Measurements from ENCODE around the gene VARS2.
A peak's percentile ranks its signal among the peaks of the same experiment; 100 is the strongest.
"Not testable (repeated sequence)": the region's sequence is repeated elsewhere in the genome, so short reads cannot be mapped to it uniquely, and the experiment has no call there.

The VARS2 gene

DNA sequence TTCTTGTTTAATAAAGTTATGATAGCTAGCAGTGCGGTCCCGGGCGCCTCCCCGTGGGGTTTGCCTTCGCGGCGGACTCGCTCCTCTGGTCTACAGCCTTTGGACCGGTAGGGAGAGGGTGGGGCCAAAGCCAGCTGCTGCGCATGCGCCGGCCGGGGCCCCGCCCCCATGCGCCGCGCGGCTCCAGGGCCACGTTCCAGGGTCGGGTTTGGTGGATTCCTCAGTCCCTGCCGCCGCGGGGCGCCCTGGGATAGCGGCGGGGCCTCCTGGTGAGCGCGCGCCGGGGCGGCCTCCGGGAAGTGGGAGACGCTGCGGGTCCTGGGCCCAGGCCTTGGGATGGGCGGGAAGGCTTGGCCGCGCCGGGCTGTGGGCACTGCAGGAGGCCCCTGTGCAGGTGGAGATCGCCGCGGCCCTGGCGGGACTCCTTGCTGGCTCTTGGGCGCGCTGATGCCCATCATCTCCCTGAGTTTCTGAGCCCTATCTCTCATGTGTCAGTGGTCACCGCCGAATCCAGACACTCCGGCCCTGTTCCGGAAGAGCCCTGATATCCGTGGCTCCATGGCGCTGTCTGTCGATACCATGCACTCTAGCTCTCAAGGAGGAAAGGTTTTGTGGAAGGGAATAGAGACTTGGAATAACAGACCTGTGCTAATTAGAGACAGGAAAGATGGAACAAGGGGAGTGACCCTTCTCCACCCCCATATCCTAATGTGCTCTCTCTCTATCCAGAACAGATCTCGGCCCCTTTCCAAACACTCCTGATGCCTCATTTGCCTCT is at the start of gene VARS2:
Gene VARS2, plus strand, starts transcription at position 163 of the 778 bp plus-strand sequence. Its CDS starts 599 bp downstream, at position 762.
- peak; percentile 82 for DNase-seq

DNA sequence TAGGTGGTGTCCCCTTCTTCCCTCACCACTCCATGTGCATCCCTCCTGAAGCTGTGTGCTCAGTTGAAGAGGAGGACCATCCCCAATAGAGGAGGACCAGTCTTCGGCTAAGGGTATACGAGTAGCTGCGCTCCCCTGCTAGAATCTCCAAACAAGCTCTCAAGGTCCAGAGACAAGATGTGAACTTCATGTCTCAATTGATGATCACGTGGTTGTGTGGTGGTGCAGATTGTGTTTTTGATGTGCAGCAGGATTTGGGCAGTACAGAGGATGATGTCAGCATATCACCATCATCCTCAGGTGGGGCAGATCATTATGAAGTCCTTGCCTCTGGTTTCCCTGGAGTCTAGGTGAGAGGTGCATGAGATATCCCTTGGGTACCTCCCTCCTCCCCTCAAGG is 49.7 kb upstream of the VARS2 start:
- no peak for DNase-seq

DNA sequence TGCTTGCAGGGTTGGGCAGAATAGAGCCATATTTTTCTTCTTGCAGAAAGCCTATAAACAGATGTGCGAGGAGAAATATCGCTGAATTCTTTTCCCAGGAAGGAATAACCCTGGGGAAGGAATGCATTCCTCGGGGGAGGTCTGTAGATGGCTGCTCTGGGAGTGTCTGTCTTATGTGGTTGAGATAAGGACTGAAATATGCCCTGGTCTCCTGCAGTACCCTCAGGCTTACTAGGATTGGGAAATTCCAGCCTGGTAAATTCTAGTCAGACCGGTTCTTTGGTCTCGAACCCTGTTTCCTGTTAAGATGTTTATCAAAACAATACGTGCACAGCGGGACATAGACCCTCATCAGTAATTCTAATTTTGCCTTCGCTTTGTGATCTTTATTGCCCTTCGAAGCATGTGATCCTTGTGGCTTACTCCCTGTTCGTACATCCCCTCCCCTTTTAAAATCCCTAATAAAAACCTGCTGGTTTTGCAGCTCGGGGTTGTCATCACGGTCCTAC is 44.7 kb upstream of the VARS2 start:
- not testable (repeated sequence) for DNase-seq

DNA sequence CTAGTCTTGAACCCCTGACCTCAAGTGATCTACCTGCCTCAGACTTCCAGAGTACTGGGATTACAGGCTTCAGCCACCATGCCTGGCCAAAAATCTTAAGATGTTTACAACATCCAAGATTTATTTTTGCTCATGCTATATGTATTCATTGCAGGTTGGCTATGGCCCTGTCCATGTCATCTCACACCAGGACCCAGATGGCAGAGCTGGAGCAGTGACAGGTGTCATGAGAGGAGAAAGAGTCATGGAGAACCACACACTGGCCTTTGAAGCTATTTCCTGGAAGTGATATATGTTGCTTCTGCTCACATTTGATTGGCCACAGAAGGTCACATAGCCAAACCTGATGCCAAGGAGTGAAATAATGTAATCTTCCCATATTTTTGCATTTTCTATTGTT is 43.5 kb upstream of the VARS2 start:
- DNase-seq = no peak

DNA sequence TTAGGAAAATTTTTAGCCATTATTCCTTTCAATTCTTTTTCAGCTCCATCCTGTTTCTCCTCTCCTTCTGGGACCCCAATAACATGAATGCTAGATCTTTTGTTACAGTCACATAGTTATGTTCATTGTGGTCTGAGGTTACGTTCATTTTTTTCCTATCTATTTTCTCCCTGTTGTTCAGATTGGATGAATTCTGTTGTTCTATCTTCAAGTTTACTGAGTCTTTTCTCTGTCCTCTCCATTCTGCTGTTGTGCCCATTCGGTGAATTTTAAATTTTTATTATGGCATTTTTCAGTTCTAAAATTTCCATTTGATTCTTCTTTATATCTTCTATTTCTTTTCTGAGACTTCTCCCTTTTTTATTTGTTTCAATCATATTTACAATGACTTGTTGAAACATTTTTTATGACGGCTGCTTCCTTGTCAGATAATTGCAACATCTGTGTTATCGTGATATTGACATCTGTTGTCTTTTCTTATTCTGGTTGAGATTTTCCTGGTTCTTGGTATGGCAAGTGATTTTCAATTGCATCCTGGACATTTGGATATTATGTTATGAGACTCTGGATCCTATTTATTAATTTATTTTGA is 42.4 kb upstream of the VARS2 start:
- DNase-seq = no peak

DNA sequence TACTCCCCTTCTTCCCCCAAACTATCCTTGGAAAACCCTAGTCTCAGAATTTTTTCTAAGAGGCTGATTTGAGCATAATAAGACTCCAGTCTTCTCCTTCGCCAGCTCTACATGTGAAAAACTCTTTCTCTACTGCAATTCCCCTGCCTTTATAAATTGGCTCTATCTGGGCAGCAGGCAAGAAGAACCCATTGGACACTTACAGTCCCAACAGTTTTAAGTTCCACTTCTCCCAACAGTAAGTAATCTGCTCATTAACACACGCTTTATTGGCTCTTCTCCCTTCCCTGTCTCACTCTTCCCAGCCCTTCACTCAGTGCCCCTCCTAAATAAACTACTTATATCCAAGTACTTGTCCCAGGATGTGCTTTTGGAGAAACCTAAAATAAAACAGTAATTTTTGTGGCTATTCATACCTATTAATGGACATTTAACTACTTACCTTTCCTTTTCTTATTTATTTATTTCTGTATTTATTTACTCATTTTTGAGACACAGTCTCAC is 40.8 kb upstream of the VARS2 start:
- DNase-seq = no peak

DNA sequence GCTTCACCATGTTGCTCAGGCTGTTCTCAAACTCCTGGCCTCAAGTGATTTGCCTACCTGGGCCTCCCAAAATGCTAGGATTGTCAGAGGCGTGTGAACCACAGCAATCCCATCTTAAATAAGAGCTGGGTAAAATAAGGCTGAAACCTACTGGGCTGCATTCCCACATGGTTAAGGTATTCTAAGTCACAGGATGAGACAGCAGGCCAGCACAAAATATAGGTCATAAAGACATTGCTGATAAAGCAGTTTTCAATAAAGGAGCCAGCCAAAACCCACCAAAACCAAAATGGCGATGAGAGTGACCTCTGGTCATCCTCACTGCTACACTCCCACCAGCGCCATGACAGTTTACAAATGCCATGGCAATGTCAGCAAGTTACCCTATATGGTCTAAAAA is 40.2 kb upstream of the VARS2 start:
- DNase-seq = not testable (repeated sequence)

DNA sequence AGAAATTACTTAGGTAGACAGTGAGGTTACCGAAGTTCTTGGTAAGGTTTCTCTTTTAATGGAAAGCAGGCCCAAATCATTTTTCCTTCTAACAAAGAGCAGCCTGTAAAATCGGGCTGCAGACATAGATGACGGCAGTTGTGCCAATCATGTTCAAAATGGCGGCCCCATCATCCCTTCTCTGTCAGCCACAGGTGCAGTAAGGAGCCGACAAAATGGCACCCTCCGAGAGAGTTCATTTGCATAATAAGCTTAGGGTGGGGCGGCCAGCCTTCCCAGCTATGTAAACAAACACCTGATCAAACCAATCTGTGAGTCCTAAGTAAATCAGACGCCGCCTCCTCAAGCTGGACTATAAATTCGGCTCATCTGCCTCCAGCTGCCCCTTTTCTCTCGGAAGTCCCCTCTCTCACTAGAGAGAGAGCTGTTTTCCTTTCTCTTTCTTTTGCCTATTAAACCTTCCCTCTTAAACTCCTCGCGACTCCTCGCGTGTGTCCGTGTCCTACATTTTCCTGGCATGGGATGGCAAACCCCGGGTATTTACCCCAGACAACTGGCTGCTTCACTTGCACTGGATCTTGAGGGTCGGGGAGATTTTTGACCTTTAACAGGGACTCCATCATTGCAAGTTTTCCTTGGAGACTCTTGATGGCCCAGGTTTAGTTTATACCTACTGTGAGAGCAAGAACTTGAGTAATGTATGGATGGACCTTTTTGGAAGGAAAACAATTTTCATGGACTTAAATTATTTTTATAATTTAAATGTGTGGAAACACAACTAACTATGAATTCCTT is 38.6 kb upstream of the VARS2 start:
- DNase-seq = no peak

DNA sequence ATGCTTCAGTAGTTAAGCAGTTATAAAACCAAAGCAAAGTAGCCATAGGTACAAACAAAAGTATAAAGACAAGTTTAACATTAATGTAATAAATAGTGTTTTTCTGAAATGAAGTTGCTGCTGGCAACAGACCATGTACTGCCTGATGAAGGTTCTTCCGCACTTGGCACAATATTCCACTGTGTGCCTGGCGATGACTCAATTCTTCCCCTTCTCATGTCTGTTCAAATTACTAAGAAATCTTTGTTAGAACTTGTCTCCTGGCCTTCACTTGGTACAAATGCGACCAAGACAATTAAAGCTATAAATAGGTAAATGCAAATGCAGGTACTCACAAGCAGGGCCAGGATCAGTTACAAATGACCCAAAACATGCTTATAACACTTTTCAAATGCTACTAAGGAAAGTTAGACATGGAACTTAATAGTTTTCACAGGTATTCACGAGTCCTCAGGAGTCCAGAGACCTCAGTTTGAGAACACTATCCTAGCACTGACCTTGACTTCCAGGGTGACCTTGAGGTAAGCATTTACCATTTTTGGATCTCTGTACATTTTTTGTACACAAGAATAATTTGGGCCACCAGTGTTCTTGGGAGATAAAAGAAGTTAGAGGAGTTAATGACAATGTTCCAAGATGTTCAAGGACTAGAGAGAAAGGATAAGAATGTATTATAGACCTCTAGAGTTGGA is 37.9 kb upstream of the VARS2 start:
- no peak for DNase-seq

DNA sequence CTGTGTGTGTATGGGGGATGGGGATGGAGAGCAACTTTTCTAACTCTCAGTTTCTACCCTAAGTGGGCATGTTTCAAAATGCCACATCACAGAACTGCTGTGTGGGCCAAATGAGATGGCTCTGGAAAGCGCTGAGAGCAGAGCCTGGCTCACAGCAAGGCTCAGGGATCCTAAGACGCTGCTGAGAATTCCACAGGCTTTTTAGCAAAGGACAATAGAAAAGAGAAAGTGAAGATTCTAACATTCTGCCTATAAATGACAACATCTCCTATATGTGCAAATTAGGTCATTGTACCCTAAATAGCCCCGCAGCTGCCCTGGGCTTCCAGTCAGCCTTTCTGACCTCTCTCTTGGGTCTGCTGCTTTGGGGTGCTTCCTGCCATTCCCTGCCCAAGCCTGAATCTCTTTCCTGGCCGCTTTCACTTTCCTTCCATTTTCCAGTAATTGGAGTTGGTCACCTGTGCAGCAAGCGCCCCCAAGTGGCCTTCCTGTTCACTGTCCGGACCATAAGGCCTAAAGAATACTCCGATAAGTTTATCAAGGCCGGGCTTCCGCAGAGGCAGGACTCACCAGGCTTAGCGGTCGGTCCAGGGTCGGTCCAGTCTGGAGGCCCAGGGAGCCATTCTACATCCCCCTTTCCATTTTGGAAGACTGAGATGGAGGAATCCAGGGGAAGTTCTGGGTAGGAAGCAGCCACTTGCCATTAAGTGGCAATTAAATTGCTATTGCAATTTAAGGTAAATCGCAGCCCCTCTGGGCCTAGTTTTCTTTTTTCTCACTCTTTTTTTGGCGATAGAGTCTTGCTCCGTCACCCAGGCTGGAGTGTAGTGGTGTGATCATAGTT is 36.4 kb upstream of the VARS2 start:
- DNase-seq = peak; percentile 72

DNA sequence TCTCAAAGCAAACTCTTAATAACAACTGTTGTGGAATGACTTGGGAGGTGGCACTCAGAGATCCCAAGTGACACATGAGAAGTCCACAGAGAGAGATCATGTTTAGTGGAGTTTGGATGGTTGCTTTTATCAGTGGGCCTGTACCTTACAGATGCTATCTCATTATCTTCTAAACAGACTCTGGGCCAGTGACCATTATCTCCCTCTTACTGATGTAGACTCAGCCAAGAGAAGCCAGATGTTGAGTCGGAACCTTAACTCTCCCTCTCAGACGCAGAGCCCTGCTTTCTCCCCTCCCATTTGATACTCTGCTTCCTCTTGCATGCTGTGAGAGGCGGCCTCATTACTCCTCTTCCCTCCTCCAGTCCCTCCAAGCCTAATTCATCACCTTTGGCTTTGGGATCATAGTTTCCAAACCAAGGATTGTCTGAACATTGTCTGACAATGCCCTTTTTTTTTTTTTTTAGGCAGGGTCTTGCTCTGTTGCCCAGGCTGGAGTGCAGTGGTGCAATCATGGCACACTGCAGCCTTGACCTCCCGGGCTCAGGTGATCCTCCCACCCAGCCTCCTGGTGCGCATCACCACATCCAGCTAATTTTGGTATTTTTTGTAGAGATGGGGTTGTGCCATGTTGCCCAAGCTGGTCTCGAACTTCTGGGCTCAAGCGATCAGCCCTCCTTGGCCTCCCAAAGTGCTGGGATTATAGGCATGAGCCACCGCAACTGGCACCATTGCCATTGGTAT is 34.2 kb upstream of the VARS2 start:
- no peak for DNase-seq

DNA sequence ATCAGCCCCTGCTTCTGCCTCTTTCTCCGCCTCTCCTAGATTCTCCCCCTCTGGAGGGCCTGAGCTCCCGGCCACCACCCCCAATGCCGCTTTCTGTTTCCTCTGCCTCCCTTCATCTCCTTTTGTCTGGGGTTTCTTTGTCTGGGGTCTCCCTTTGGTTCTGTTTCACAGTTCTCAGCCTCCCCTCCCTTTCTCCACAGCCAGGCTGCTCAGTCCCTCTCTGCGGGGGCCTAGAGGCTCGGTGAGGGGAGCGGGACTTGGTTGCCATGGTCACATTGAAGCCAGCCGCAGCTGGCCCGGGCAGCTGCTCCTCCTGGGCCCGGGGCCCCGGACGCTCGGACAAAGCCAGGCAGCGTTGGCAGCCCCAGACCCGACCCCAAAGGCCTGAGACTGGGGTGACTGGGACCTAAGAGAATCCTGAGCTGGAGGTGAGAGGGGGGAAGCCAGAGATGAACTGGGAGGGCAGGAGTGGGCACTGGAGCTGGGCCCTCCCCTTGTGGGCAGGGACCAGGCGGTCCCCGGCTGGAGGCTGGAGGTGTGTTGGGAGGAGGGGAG is 33.3 kb upstream of the VARS2 start:
- no peak for DNase-seq

DNA sequence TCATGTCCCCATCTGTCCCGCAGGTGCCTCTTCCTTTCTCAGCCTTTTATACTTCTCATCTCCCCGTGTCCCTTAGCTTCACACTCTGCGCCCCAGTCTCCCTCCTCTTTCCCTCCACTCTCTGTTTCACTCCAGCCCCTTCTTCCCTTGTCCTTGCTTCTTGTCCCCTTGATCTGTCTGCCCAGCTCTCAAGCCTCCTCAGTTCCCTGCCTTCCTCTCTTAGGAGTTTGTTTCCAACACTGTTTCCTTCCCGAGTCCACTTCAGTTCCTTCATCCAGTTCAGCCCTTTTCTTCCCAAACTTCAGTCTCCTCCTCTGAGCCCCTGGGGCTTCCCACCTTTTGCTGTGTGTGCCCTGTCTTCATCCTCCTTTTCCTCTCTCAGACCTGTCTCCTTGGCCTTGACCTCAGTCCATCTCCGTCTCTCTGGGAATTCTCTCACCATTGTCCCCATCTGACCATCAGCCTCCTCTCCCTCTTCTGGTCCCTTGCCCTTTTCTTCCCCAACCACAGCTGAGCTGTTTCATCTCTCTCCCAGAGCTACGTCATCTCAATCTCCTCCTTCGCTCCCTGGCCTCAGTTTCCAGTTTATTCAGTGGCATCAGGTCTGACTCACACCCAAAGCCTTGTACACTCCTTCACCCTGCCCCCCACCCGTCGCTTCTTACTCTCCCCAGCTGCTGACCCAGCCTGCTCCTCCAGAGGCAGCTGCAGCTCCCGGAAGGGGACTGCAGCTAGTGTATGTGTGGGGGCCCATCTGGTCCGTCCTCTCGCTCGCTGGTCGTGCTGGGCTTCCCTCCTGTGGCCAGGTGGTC is 32.4 kb upstream of the VARS2 start:
- DNase-seq = no peak

DNA sequence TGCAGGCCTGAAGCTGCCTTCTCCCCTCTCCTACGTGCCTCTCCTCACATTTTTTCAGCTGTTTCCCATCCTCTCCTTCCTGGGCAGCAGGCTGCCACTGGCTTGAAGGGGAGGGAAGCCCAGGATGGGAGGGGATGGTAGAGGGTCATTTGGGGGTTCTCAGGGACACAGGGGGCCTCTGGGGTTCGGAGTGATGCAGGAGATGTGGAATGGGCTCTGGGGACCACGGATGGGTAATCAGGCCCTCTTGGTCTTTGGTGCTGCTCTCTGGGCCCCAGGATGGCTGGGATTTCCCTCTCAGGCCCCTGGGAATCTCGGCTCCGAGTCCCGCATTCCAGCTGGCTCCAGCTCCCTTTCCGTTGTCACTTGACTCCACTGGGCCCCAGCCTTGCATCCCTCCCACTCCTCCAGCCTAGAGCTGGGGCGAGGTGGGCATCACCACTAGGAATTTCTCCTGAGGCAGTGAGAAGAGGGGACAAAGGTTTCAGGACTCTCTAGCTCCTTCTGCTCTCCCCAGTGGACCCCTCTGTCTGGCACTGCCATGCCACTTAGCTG is 31.8 kb upstream of the VARS2 start:
- no peak for DNase-seq

DNA sequence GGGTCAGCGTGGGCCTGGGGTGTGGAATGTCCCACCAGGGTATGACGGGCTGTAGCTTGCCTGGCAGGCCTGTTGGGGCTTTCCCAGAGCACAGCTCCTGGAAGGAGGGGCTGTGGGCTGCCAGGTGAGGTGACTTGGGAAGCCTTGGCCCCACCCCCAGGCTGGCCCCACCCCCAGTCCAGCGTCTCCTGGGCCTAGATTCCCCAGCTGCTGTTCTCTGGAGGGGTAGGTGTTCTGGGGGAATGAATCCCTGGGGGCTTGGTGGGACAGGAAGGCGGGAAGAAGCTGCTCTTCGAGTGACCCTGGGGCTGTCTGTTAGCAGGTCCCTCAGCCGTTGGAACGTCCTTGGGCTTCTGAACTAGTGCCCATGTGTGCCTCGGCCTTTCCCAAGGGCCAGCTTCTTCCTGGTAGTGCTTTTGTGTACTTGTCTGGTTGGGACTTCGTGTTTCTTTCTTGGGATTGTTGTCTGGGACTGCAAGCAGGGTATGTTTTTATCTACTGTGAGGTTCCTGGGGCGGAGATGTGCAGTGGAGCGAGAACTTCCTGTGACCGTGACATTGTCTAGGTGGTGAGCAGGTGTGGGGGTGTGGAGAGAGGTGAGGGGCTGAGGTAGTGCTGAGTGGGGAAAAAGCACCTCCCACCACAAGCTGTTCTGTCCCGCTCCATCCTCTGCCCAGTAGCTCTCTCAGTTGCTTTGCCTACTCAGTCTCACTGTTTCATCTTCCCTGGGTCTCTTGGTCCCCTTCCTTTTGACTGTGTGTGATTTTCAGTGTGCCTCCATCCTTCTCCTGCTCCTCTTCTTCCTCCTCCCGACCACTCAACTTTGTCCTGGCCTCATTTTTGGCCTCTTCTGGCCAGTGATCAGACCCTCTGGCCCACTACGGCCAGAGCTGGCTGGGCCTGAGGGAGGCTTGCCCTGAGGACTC is 31.0 kb upstream of the VARS2 start:
- DNase-seq = no peak

DNA sequence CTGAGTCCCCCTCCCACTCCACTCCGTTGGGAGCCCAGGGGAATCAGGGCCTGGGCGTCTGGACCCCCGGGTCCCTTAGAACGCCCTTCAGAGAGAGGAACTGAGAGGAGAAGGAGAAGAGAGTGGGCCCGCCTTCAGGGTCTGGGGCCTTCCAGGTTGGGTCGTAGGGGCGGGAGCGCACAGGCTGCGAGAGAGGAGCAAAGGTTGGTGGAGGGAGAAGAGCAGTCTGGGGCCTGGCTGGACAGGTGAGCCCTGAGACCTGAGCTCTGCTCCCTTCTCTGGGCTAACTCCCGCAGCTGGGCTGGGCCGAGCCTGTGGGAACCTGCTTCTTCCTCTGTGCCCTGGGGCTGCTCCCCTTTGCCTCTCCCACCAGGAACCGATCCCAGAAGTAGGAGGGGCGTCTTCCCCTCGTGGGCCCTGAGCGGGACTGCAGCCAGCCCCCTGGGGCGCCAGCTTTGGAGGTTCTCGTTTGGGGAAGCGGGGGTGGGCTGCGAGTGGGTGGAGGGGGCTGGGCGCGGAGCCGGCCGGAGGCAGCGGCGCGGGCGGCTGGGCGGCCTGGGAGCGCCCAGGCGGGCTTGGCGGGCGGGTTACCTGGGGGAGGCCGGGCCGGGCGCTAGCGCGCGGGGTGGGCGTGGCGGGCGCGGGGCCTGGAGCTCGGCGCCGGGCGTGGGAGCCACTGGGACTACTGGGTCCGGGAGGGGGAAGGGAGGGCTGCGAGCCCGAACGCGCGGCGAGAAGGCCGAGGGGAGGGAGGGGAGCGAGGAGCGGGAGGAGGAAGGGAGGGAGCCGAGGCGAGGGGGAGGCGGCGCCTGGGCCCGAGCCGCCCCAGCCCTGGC is 30.1 kb upstream of the VARS2 start, which contains the start of gene DDR1:
Gene DDR1, plus strand, starts transcription at position 835 of the 836 bp plus-strand sequence. CDS start 4,211 bp downstream, outside the sequence.
- DNase-seq = peak; percentile 51
